ENCODE data around the gene JMJD7.

The JMJD7 gene

DNA sequence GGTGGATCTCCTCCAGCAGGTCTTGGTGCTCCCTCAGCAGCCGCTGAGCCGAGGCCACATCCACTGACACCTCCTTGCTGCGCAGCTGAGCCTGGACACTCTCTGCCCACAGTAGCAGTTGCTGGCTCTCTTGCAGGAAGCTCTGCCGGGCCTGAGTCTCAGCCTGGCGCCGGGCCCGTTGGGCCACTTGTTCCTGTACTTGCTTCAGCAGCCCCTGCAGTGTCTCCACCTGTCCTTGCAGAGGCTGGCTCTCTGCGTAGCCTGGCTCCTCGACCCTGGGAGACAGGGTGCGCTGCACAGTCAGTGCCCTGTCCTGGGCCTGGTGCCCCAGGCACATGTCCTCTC, 50.4 kb downstream of the JMJD7 start:
- DNase-seq (no peak), ATAC-seq (replicated peaks) (no peak)
- H3K9me3 Mint-ChIP-seq: no peaks in the 10 kb centered on the region
- peaks cover 0 to 3% of the 10 kb centered on the region in 2 donors for H3K36me3 Mint-ChIP-seq
- H3K4me1 Mint-ChIP-seq: peaks cover 15 to 31% of the 10 kb centered on the region in 2 donors
- no peak overlapping the region for H3K4me3 Mint-ChIP-seq
- no peak overlapping the region for H3K27ac Mint-ChIP-seq
- peaks cover 28 to 41% of the 10 kb centered on the region in 2 donors for H3K27me3 Mint-ChIP-seq

DNA sequence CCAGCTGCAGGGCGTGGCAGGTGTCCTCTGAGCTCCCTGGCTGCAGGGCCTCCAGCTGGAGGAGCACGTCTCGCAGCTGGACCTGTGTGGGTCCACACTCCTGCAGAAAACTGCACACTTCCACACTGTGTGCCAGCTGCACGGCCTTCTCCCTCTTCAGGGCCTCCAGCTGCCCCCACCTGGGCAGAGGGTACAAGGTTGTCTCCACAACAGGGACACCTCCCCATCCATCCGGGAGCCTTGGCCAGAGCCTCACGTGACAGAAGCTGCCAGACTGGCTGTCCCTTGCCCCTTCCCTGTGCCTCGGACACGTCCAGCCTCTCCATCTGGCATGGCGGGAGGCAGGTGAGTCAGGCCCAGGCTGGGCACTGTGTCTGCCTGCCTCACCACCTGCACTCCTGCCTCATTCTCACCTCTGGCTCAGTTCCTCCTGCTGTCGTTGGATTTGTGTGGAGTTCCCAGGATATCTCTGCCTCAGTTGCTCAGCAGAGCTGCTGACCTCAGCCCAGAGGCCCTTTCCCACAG, 51.5 kb downstream of the JMJD7 start:
- no peak overlapping the region for H3K4me3 Mint-ChIP-seq
- H3K27ac Mint-ChIP-seq: no peak overlapping the region
- no peak for ATAC-seq (replicated peaks)

GRCh38 chr15:41880156-41880877, 52.4 kb downstream of the JMJD7 start:
- DNase-seq: no peak
- no peak for ATAC-seq (replicated peaks)
- H3K4me3 Mint-ChIP-seq: no peak overlapping the region
- no peaks in the 10 kb centered on the region for H3K9me3 Mint-ChIP-seq
- peaks cover 0 to 3% of the 10 kb centered on the region in 2 donors for H3K36me3 Mint-ChIP-seq
- H3K27me3 Mint-ChIP-seq: peaks cover 26 to 41% of the 10 kb centered on the region in 2 donors
- H3K4me1 Mint-ChIP-seq: peaks cover 17 to 33% of the 10 kb centered on the region in 2 donors
- H3K27ac Mint-ChIP-seq: no peak overlapping the region

More for the DNA sequence above, 51.5 kb downstream of the JMJD7 start:
- Mint-ChIP-seq H3K4me1 (peaks cover 16 to 34% of the 10 kb centered on the region in 2 donors), H3K36me3 (peaks cover 0 to 3% of the 10 kb centered on the region in 2 donors), H3K9me3 (no peaks in the 10 kb centered on the region), H3K27me3 (peaks cover 26 to 41% of the 10 kb centered on the region in 2 donors)
- DNase-seq: no peak

- H3K4me1 Mint-ChIP-seq: peaks cover 17 to 26% of the 10 kb centered on the region in 2 donors
- H3K27ac Mint-ChIP-seq: no peak overlapping the region
- peak overlapping the region; percentile 46 to 47 for H3K4me3 Mint-ChIP-seq
- peaks cover 0 to 3% of the 10 kb centered on the region in 2 donors for H3K36me3 Mint-ChIP-seq
- ATAC-seq (replicated peaks) (no peak), DNase-seq (no peak)
- H3K27me3 Mint-ChIP-seq: peaks cover 26 to 39% of the 10 kb centered on the region in 2 donors
- no peaks in the 10 kb centered on the region for H3K9me3 Mint-ChIP-seq
Observed at GRCh38 chr15:41881086-41881485, 53.2 kb downstream of the JMJD7 start.

GRCh38 chr15:41881550-41881919, 53.6 kb downstream of the JMJD7 start:
- DNase-seq (no peak), ATAC-seq (replicated peaks) (no peak)
- Mint-ChIP-seq H3K4me3 (peak overlapping the region; percentile 12 to 47), H3K27ac (no peak overlapping the region), H3K4me1 (peaks cover 16 to 23% of the 10 kb centered on the region in 2 donors), H3K27me3 (peaks cover 26 to 36% of the 10 kb centered on the region in 2 donors), H3K36me3 (peaks cover 0 to 3% of the 10 kb centered on the region in 2 donors), H3K9me3 (no peaks in the 10 kb centered on the region)

GRCh38 chr15:41881920-41882688, 54.2 kb downstream of the JMJD7 start:
- Mint-ChIP-seq H3K27me3 (peaks cover 26 to 36% of the 10 kb centered on the region in 2 donors), H3K36me3 (peaks cover 0 to 3% of the 10 kb centered on the region in 2 donors), H3K4me3 (peak overlapping the region in 1 of 2 donors; percentile 44), H3K9me3 (no peaks in the 10 kb centered on the region), H3K27ac (no peak overlapping the region), H3K4me1 (peaks cover 16 to 23% of the 10 kb centered on the region in 2 donors)
- ATAC-seq (replicated peaks) (peak; percentile 52 to 57), DNase-seq (no peak)

DNA sequence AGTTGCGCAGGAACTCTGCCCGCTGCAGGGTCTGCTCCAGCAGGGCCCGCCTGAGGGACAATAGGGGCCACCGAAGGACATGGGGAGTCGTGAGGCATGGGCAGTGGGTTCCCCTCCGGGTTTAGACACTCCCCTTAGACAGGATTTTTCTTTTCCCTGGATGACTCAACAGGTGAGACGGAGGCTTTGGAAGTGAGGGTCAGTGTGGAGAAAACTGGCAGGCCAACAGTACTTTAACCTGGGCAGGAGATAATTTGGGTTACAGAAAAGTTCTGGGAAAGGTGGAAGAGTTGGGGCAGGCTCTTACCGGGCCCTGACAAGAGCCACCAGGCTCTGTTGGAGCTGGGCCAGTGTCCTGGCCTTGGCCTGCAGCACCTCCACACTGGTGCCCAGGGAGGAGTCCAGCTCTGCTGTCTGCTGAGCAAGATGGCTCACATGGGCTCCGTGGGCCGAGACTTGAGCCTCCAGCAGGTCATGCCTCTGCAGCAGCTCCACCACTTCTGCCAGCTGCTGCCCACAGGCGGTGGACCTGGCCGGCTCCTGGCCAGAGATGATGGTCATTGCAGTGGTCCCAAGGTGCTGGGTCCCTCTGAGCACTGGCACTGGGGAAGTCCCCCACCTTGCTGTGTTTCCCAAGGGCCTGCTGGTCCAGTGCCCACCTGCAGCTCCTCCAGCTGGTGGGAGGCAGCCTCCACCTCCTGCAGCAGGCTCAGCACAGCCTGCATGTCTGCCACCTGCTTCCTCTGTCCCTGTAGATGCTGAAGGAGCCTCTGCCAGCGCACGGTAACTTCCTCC, 55.0 kb downstream of the JMJD7 start:
- H3K27ac Mint-ChIP-seq: no peak overlapping the region
- H3K27me3 Mint-ChIP-seq: peaks cover 26 to 36% of the 10 kb centered on the region in 2 donors
- no peak overlapping the region for H3K4me3 Mint-ChIP-seq
- ATAC-seq (replicated peaks) (peak; percentile 39 to 52), DNase-seq (no peak)
- H3K9me3 Mint-ChIP-seq: no peaks in the 10 kb centered on the region
- H3K4me1 Mint-ChIP-seq: peaks cover 20 to 30% of the 10 kb centered on the region in 2 donors
- peaks cover 0 to 3% of the 10 kb centered on the region in 2 donors for H3K36me3 Mint-ChIP-seq

- Mint-ChIP-seq H3K27me3 (peaks cover 26 to 36% of the 10 kb centered on the region in 2 donors), H3K27ac (no peak overlapping the region), H3K4me1 (peaks cover 22 to 36% of the 10 kb centered on the region in 2 donors), H3K4me3 (no peak overlapping the region), H3K9me3 (no peaks in the 10 kb centered on the region), H3K36me3 (peaks cover 0 to 3% of the 10 kb centered on the region in 2 donors)
- ATAC-seq (replicated peaks) (no peak), DNase-seq (no peak)
Observed at GRCh38 chr15:41883484-41883825, 55.6 kb downstream of the JMJD7 start.

GRCh38 chr15:41884458-41884857, 56.6 kb downstream of the JMJD7 start:
- Mint-ChIP-seq H3K4me3 (no peak overlapping the region), H3K27ac (no peak overlapping the region), H3K36me3 (peaks cover 0 to 6% of the 10 kb centered on the region in 2 donors), H3K27me3 (peaks cover 22 to 28% of the 10 kb centered on the region in 2 donors), H3K9me3 (peaks cover 0 to 3% of the 10 kb centered on the region in 2 donors), H3K4me1 (peaks cover 28 to 46% of the 10 kb centered on the region in 2 donors)
- DNase-seq: no peak
- no peak for ATAC-seq (replicated peaks)

- Mint-ChIP-seq H3K27ac (no peak overlapping the region), H3K4me3 (no peak overlapping the region), H3K27me3 (peaks cover 17 to 20% of the 10 kb centered on the region in 2 donors), H3K4me1 (peaks cover 26 to 47% of the 10 kb centered on the region in 2 donors), H3K9me3 (peaks cover 0 to 3% of the 10 kb centered on the region in 2 donors), H3K36me3 (peaks cover 0 to 6% of the 10 kb centered on the region in 2 donors)
- DNase-seq (no peak), ATAC-seq (replicated peaks) (no peak)
Observed at GRCh38 chr15:41885321-41885720, 57.4 kb downstream of the JMJD7 start.

DNA sequence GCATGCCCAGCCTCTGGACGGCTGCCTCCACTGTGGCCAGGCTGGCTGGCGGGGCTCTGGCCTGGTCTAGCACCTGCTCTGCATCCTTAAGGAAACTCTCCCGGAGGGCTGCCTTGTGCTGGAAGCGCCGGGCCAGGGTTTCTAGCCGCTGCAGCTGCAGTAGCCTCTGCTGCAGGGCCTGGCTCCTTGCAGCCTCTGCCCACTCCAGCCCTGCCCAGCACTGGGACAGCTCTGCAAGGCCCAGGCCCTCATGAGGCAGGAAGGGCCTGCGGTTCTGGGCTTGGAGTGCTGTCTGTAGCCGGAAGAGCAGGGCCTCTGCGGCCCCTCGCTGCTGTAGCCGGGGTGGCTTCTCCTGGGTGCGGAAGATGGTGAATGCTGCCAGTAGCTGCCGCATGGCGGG, 57.9 kb downstream of the JMJD7 start:
- H3K9me3 Mint-ChIP-seq: peaks cover 0 to 3% of the 10 kb centered on the region in 2 donors

DNA sequence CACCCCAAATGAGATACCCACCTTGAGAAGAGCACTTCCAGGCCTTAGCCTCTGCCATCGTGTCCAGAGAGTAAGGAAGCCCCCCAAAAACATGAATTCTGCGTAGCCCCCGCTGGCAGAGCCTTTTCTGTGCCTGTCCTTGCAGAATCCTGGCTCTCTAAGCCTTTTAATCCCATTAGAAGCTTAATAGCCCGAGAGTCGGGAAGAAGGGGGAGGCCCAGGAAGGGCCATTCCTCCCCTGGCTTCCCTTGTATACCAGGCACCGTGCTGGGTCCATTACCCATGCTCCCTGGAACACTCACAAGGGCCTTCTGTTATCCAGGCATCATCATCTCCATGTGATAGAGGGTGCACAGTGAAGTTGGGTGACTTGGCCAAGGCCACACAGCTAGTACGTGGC, 58.8 kb downstream of the JMJD7 start:
- DNase-seq (no peak), ATAC-seq (replicated peaks) (no peak)
- H3K4me1 Mint-ChIP-seq: peaks cover 21 to 39% of the 10 kb centered on the region in 2 donors
- peaks cover 0 to 3% of the 10 kb centered on the region in 2 donors for H3K9me3 Mint-ChIP-seq
- H3K27me3 Mint-ChIP-seq: peaks cover 4 to 7% of the 10 kb centered on the region in 2 donors
- no peak overlapping the region for H3K4me3 Mint-ChIP-seq
- peaks cover 0 to 3% of the 10 kb centered on the region in 2 donors for H3K36me3 Mint-ChIP-seq
- no peak overlapping the region for H3K27ac Mint-ChIP-seq

More for the DNA sequence above, 57.9 kb downstream of the JMJD7 start:
- Mint-ChIP-seq H3K36me3 (peaks cover 0 to 6% of the 10 kb centered on the region in 2 donors), H3K27me3 (peaks cover 12 to 15% of the 10 kb centered on the region in 2 donors), H3K4me3 (no peak overlapping the region), H3K27ac (no peak overlapping the region), H3K4me1 (peaks cover 26 to 47% of the 10 kb centered on the region in 2 donors)
- ATAC-seq (replicated peaks) (no peak), DNase-seq (no peak)

DNA sequence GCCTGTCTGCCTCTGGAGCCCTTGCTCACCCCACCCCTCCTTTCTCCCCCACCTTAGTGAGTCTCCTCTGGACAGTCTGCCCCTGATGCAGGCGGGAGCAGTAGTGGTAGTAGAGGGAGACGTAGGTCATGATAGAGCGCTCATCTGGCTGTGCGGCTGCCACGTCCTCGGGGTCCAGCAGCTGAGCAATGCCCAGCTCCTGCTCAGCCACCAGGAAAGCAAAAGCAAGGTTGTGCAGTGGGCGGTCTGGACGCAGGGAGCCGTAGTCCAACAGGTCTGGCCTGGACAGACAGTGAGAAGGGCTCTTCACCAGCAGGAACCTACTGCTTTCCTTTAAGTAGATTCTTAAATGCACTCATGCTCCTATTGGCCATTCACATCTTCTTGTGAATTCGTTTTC, 59.3 kb downstream of the JMJD7 start:
- Mint-ChIP-seq H3K4me1 (peaks cover 24 to 43% of the 10 kb centered on the region in 2 donors), H3K36me3 (peaks cover 0 to 3% of the 10 kb centered on the region in 2 donors), H3K27me3 (peaks cover 4 to 7% of the 10 kb centered on the region in 2 donors), H3K9me3 (peaks cover 0 to 3% of the 10 kb centered on the region in 2 donors), H3K27ac (no peak overlapping the region), H3K4me3 (no peak overlapping the region)
- DNase-seq (no peak), ATAC-seq (replicated peaks) (no peak)
